SK-N-SH (cell line): ENCODE results near the gene CDK5. TPM values are rescaled to one million over a fixed set of nuclear protein-coding genes. Genes with fewer than 3 reads are reported as not detected.

Experiments used
- CTCF ChIA-PET: fragments of 300-600, 350-600 bp; formaldehyde crosslinking; extraction: SDS; loops from one replicate; lab custom pipeline; 2021; lab: Yijun Ruan, JAX
- POLR2A ChIA-PET: fragments of 350-600 bp; sonication (Branson Sonifier 250); formaldehyde crosslinking; extraction: SDS; loops from one replicate; lab custom pipeline; 2020; ENCODE audit warnings: antibody characterized with exemption, inconsistent platforms; lab: Yijun Ruan, JAX
- DNase-seq: peaks from one replicate; pipeline ENCODE4 v3.0.0; 2012
- H2AFZ ChIP-seq: fragments of 200-600 bp; sonication (generic); 2 replicates; pipeline ENCODE4 v1.8.1; 2016; ENCODE audit warnings: antibody characterized with exemption, mild to moderate bottlenecking, low read depth
- H3F3A ChIP-seq: fragments of 200-600 bp; sonication (generic); replicated peaks from 2 replicates; pipeline ENCODE3; 2016; ENCODE audit warnings: antibody characterized with exemption, mild to moderate bottlenecking; ENCODE audit not compliant: insufficient read depth
- H3K27ac ChIP-seq, 2 experiments: fragments of 200-500 bp in 1 of 2; fragments of 200-600 bp in 1 of 2; sonication (Bioruptor generic) in 1 of 2; sonication (generic), shearing (Covaris generic) in 1 of 2; 2 replicates each; pipeline versions ENCODE4 v1.5.1 to v1.6.1; 2014 to 2016; ENCODE audit warnings: low read depth in 2 of 2, inconsistent platforms in 1 of 2, low read length in 1 of 2, mild to moderate bottlenecking in 1 of 2, mixed read lengths in 1 of 2
- H3K27me3 ChIP-seq: fragments of 200-600 bp; sonication (generic), shearing (Covaris generic); 2 replicates; pipeline ENCODE4 v1.6.1; 2016; ENCODE audit warnings: mixed run types; ENCODE audit not compliant: insufficient read depth
- H3K36me3 ChIP-seq, 2 experiments: fragments of 200-500 bp in 1 of 2; fragments of 200-600 bp in 1 of 2; sonication (Bioruptor generic) in 1 of 2; sonication (generic) in 1 of 2; replicated peaks in 1 of 2; 2 replicates each; pipeline versions ENCODE3 to v1.5.1; 2014 to 2016; ENCODE audit warnings: low read length in 1 of 2, mild to moderate bottlenecking in 1 of 2; ENCODE audit not compliant: insufficient read depth in 2 of 2, control insufficient read depth in 1 of 2
- H3K4me1 ChIP-seq, 2 experiments: fragments of 200-500 bp in 1 of 2; fragments of 200-600 bp in 1 of 2; sonication (Bioruptor generic) in 1 of 2; sonication (generic), shearing (Covaris generic) in 1 of 2; 2 replicates each; pipeline versions ENCODE4 v1.5.1 to v1.6.1; 2014 to 2016; ENCODE audit warnings: low read depth in 1 of 2, low read length in 1 of 2, mixed run types in 1 of 2; ENCODE audit not compliant: insufficient read depth in 2 of 2, control insufficient read depth in 1 of 2
- H3K4me2 ChIP-seq: fragments of 200-600 bp; sonication (generic), shearing (Covaris generic); 2 replicates; pipeline ENCODE4 v1.6.1; 2017; ENCODE audit warnings: mixed run types
- H3K4me3 ChIP-seq, 2 experiments: fragments of 200-500 bp in 1 of 2; fragments of 200-600 bp in 1 of 2; sonication (Bioruptor generic) in 1 of 2; sonication (generic), shearing (Covaris generic) in 1 of 2; 2 replicates each; pipeline versions ENCODE4 v1.5.1 to v1.8.1; 2014 to 2016; ENCODE audit warnings: low read depth in 2 of 2, inconsistent platforms in 1 of 2, low read length in 1 of 2, mild to moderate bottlenecking in 1 of 2, mixed read lengths in 1 of 2, moderate library complexity in 1 of 2
- H3K79me2 ChIP-seq: fragments of 200-600 bp; sonication (generic); 2 replicates; pipeline ENCODE4 v1.8.1; 2017; ENCODE audit warnings: mild to moderate bottlenecking; ENCODE audit not compliant: insufficient read depth
- H3K9ac ChIP-seq: fragments of 200-600 bp; sonication (generic); 2 replicates; pipeline ENCODE4 v1.6.1; 2017; ENCODE audit warnings: mixed run types
- H3K9me2 ChIP-seq: fragments of 200-600 bp; sonication (generic); 2 replicates; pipeline ENCODE4 v1.6.1; 2017; ENCODE audit warnings: mixed run types
- H3K9me3 ChIP-seq: fragments of 200-600 bp; sonication (generic); 2 replicates; pipeline ENCODE4 v1.6.1; 2017; ENCODE audit warnings: mixed run types, mild to moderate bottlenecking, moderate library complexity
- H4K20me1 ChIP-seq: fragments of 200-600 bp; sonication (generic); 2 replicates; pipeline ENCODE4 v1.6.1; 2017; ENCODE audit warnings: mild to moderate bottlenecking, mixed run types; ENCODE audit not compliant: insufficient read depth
- EP300 ChIP-seq, 2 experiments: IDR thresholded peaks; 2 replicates each; pipeline versions ENCODE4 v1.4.0 to v1.6.1; 2012; ENCODE audit warnings: borderline replicate concordance in 1 of 2, low read depth in 1 of 2, low read length in 1 of 2
- FOSL2 ChIP-seq: IDR thresholded peaks from 2 replicates; pipeline ENCODE4 v1.4.0; 2012; ENCODE audit warnings: low read depth, mild to moderate bottlenecking, moderate library complexity, borderline replicate concordance
- GATA2 ChIP-seq: sonication (generic); formaldehyde crosslinking; IDR thresholded peaks from 2 replicates; pipeline ENCODE4 v1.5.0; 2020; ENCODE audit warnings: mild to moderate bottlenecking, missing genetic modification reagents
- MXI1 ChIP-seq: IDR thresholded peaks from 2 replicates; pipeline ENCODE4 v1.6.1; 2012; ENCODE audit warnings: mild to moderate bottlenecking, low read depth, low read length, improper control_type of control experiment
- RAD21 ChIP-seq: IDR thresholded peaks from 2 replicates; pipeline ENCODE4 v1.6.1; 2012; ENCODE audit warnings: mild to moderate bottlenecking, low read length
- RFX5 ChIP-seq: IDR thresholded peaks from 2 replicates; pipeline ENCODE4 v1.6.1; 2012; ENCODE audit warnings: mild to moderate bottlenecking, improper control_type of control experiment, low read length
- TAF1 ChIP-seq: IDR thresholded peaks from 2 replicates; pipeline ENCODE4 v1.6.1; 2012; ENCODE audit warnings: low read depth, mild to moderate bottlenecking, low read length, moderate library complexity, borderline replicate concordance
- YY1 ChIP-seq: IDR thresholded peaks from 2 replicates; pipeline ENCODE4 v1.4.0; 2012; ENCODE audit warnings: low read depth, mild to moderate bottlenecking
- WGBS: methylation state at CpG from one replicate; pipeline ENCODE4 v1.1.6; 2017; ENCODE audit warnings: low lambda C conversion rate; 5-methylcytosine and 5-hydroxymethylcytosine counted together
- polyA plus RNA-seq, 3 experiments: library from polyadenylated mRNA; depleted of rRNA; stranded (reverse); fragments of >200 nt; gene quantifications; 2 replicates each; pipeline ENCODE4 v1.2.3, GENCODE V29; 2012
- TF ChIP-seq, protein P1 (sequence below): fragments of 150-350 bp; IDR thresholded peaks from 2 replicates; pipeline ENCODE4 v1.6.1; 2016; ENCODE audit warnings: mild to moderate bottlenecking, low read depth, low read length
- TF ChIP-seq, protein P2 (sequence below): IDR thresholded peaks from 2 replicates; pipeline ENCODE4 v1.4.0; 2012; ENCODE audit warnings: low read depth, borderline replicate concordance
- TF ChIP-seq, protein P3 (sequence below): IDR thresholded peaks from 2 replicates; pipeline ENCODE4 v1.4.0; 2012; ENCODE audit warnings: low read depth

The CDK5 gene
- polyA plus RNA-seq, 1 of the 3 experiments (the other 2 are of a cell fraction) = 125 TPM

DNA sequence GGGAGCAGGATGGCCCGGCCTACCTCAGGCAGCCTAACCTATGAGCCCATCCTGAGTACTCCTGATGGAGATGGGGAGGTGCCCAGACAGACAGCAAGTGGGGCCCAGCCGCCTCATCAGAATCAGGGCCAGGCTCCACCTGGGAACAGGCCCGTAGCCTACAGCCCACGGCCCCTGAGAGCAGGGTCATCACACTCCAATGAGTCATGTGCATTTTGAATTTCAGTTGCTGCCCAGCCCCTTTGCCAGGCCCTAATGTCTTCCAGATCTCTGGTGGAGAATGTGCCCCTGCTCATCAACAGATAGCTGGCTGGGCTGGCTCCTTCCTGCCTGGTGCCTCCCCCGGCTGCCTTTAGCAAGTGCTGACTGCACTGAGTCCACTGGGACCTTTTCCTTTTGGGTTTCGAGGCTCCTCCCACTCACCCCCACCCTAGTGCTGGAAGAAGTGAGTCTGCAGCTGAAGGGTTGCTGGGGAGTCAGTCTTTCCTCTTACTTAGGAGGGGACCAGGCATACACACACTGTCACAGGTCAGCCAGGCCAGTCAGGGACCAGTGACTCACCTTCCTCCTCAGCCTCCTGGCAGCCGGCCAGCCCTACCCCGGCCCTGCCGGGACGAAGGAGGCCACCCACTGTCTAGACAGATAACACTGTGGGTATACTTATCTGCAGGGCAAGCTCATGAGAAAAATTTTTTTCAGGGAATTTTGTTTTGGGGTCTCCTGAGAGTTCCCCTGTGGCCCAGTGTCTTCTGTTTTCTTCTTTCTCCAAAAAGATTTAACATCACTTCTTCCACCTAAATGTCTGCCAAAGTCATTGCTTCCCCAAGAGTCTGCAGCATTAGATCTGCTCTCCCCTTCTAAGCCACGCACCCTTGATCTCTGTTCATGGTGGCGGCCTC is 18.5 kb downstream of the CDK5 start (continued):
- TF ChIP-seq, protein P1, sequence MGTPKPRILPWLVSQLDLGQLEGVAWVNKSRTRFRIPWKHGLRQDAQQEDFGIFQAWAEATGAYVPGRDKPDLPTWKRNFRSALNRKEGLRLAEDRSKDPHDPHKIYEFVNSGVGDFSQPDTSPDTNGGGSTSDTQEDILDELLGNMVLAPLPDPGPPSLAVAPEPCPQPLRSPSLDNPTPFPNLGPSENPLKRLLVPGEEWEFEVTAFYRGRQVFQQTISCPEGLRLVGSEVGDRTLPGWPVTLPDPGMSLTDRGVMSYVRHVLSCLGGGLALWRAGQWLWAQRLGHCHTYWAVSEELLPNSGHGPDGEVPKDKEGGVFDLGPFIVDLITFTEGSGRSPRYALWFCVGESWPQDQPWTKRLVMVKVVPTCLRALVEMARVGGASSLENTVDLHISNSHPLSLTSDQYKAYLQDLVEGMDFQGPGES = no peak
- no peak; the same call in 1 of the 2 replicates for TF ChIP-seq RFX5
- no peak for TF ChIP-seq MXI1
- no peak for TF ChIP-seq GATA2 (CRISPR knock-in tag)
- TF ChIP-seq, protein P2, sequence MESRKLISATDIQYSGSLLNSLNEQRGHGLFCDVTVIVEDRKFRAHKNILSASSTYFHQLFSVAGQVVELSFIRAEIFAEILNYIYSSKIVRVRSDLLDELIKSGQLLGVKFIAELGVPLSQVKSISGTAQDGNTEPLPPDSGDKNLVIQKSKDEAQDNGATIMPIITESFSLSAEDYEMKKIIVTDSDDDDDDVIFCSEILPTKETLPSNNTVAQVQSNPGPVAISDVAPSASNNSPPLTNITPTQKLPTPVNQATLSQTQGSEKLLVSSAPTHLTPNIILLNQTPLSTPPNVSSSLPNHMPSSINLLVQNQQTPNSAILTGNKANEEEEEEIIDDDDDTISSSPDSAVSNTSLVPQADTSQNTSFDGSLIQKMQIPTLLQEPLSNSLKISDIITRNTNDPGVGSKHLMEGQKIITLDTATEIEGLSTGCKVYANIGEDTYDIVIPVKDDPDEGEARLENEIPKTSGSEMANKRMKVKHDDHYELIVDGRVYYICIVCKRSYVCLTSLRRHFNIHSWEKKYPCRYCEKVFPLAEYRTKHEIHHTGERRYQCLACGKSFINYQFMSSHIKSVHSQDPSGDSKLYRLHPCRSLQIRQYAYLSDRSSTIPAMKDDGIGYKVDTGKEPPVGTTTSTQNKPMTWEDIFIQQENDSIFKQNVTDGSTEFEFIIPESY = peak; percentile 66; the same call in 1 of the 2 replicates
- TF ChIP-seq YY1 = 0 out of 2 replicates have a peak, but pooled peaks have one; percentile 7
- peak in 1 of 2 experiments; percentile 77; a peak in 1 of 4 replicates for TF ChIP-seq EP300 (IDR thresholded peaks at IDR 0.05; ENCODE audit: borderline replicate concordance in 1 of 2, low read depth in 1 of 2, low read length in 1 of 2)
- TF ChIP-seq, protein P3, sequence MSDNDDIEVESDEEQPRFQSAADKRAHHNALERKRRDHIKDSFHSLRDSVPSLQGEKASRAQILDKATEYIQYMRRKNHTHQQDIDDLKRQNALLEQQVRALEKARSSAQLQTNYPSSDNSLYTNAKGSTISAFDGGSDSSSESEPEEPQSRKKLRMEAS = peak; percentile 85; the same call in 1 of the 2 replicates
- TF ChIP-seq TAF1 = no peak

DNA sequence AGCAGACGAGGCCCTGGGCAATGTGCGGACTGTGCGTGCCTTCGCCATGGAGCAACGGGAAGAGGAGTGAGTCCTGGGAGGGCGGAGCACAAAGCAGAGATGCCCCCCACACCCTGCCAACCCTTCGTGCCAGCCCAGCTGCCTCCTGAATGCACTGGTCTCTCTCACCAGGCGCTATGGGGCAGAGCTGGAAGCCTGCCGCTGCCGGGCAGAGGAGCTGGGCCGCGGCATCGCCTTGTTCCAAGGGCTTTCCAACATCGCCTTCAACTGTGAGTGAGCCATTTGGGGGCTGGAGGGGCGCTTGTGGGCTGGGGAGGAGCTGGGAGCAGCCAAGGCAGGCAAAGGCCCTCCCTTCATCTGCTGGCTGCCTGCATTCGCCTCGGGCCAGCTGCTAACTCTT is 21.8 kb downstream of the CDK5 start:
- H3K4me1 ChIP-seq = peaks cover 25 to 30% of the 10 kb centered on the region in 2 experiments
- ChIA-PET POLR2A (no interaction called here), CTCF (interaction anchor here (0.7 to 9.5 kb wide), 4 partner anchors 17 to 88 kb away, joined by 3 to 59 read pairs (median 4); no protein-coding TSS in a partner anchor)
- no peaks in the 10 kb centered on the region for H4K20me1 ChIP-seq
- no peaks in the 10 kb centered on the region for H3K9me3 ChIP-seq
- no peak overlapping the region for H3K27ac ChIP-seq
- H3K27me3 ChIP-seq = no peaks in the 10 kb centered on the region
- H3K4me3 ChIP-seq = no peak overlapping the region
- no peak for DNase-seq
- H3K79me2 ChIP-seq = peaks cover 22% of the 10 kb centered on the region
- no peak overlapping the region for H3K4me2 ChIP-seq
- no peak for TF ChIP-seq RAD21
- no peak for TF ChIP-seq FOSL2
- peaks cover 12 to 52% of the 10 kb centered on the region in 2 experiments for H3K36me3 ChIP-seq
- H3K9ac ChIP-seq = no peak overlapping the region
- WGBS = 95% methylated on average over 14 of the region's 17 CpGs
- no peaks in the 10 kb centered on the region for H3K9me2 ChIP-seq
- no peak overlapping the region for H2AFZ ChIP-seq
- H3F3A ChIP-seq = peaks cover 25% of the 10 kb centered on the region
